Adrenal gland (tissue), 12 donors: ENCODE data around the gene DOK1. TPM values are rescaled to one million over a fixed set of nuclear protein-coding genes. Genes with fewer than 3 reads are reported as not detected.

ENCODE experiments used
- DNase-seq, 7 donors: peaks; one replicate each; pipeline ENCODE4 v3.0.0-alpha.2; 2019 to 2020
- H3K27ac ChIP-seq, 5 donors: fragments of 200-600 bp; sonication (generic) in 4 of 5; 1 replicate in 3 of 5; 2 replicates in 2 of 5; pipeline versions ENCODE4 v1.5.1 to v1.8.0; 2016 to 2020; ENCODE audit warnings: mild to moderate bottlenecking in 1 of 5
- H3K27me3 ChIP-seq: fragments of 200-600 bp; 2 replicates; pipeline ENCODE4 v1.8.0; 2021
- H3K36me3 ChIP-seq, 2 donors: fragments of 200-600 bp; replicated peaks in 1 of 2; 1 replicate in 1 of 2; 2 replicates in 1 of 2; pipeline versions ENCODE4 v1.5.1 to v1.8.0; 2018 to 2022
- H3K4me1 ChIP-seq, 2 donors: fragments of 200-600 bp; replicated peaks in 1 of 2; 1 replicate in 1 of 2; 2 replicates in 1 of 2; pipeline versions ENCODE4 v1.5.1 to v1.8.0; 2018 to 2021
- H3K4me3 ChIP-seq, 4 donors: fragments of 200-600 bp; sonication (generic) in 3 of 4; one replicate each; pipeline ENCODE4 v1.5.1; 2016 to 2018
- H3K9me3 ChIP-seq, 3 donors: fragments of 200-600 bp; sonication (generic) in 1 of 3; replicated peaks in 1 of 3; 1 replicate in 2 of 3; 2 replicates in 1 of 3; pipeline versions ENCODE4 v1.5.1 to v1.8.0; 2016 to 2021
- CTCF ChIP-seq, 6 experiments: fragments of 450-650 bp in 4 of 6; fragments of 200-600 bp in 2 of 6; sonication (generic) in 1 of 6; IDR thresholded peaks; 1 replicate in 5 of 6; 2 replicates in 1 of 6; pipeline versions ENCODE4 v1.5.1 to v1.8.0; 2016 to 2021; ENCODE audit warnings: antibody characterized with exemption in 6 of 6, mild to moderate bottlenecking in 2 of 6, moderate library complexity in 1 of 6
- POLR2A ChIP-seq, 2 donors: fragments of 450-650 bp; IDR thresholded peaks; one replicate each; pipeline ENCODE4 v1.6.1; 2017; ENCODE audit warnings: antibody characterized with exemption in 2 of 2, mild to moderate bottlenecking in 2 of 2, moderate library complexity in 1 of 2
- WGBS, 4 donors: extraction: QIAGEN DNeasy Blood & Tissue Kit in 2 of 4; methylation state at CpG; one replicate each; pipeline versions ENCODE4 v1.1.5 to v1.1.7; 2013 to 2017; 5-methylcytosine and 5-hydroxymethylcytosine counted together
- intact Hi-C, 2 donors: fragments of 100-400 bp; cut with DNase I; formaldehyde crosslinking; loops; one replicate each; pipeline versions ENCODE4 v1.14.1 to v1.15.0; 2022 to 2023
- polyA plus RNA-seq, 3 donors: library from polyadenylated mRNA; stranded (reverse); fragments of 200-250 nt in 2 of 3; fragments of 350-450 nt in 1 of 3; fragmentation: Illumina TruSeq in 1 of 3; extraction: RNeasy Lipid Tissue Mini Kit (QIAGEN cat#74804) in 1 of 3; gene quantifications; one replicate each; pipeline ENCODE4 v1.2.3, GENCODE V29; 2013 to 2014
- total RNA-seq, 9 donors: library from RNA; depleted of rRNA in 4 of 9; stranded (reverse); fragments of >200 nt in 4 of 9; fragments of 120-200 nt in 1 of 9; fragmentation: NEBNext Ultra II Directional in 1 of 9; extraction: Animal tissue kit (Norgen Biotek cat#: 25700) in 1 of 9; gene quantifications; one replicate each; pipeline versions ENCODE4 v1.1.0 to v1.2.4, GENCODE V29; 2013 to 2023
- donor health status: healthy with polysubstance abuse.
- donor health status: Bipolar disorder and iron deficiency.
- donor health status: DM: yes; HTN: yes; CAD: no.
- donor health status: DM: no; HTN: no; CAD: no.
- donor health status: DM: no; HTN: no; CAD: no.
- donor health status: DM: yes; HTN: yes; CAD: no.

The DOK1 gene
- total and polyA plus RNA-seq, 12 donors: 4.0 to 49.6 (median 19.9) TPM

- no peak for TF ChIP-seq POLR2A (IDR thresholded peaks at IDR 0.05)
- no peak for TF ChIP-seq CTCF (IDR thresholded peaks at IDR 0.05)
- H3K4me3 ChIP-seq: no peak overlapping the region
- intact Hi-C loops: loop anchor here in 1 of 2 donors (10.0 kb wide), 1 partner anchor 329 kb away; no protein-coding TSS in a partner anchor
- no peaks in the 10 kb centered on the region for H3K4me1 ChIP-seq
- H3K36me3 ChIP-seq: no peaks in the 10 kb centered on the region
- H3K9me3 ChIP-seq: no peaks in the 10 kb centered on the region
- H3K27me3 ChIP-seq: no peaks in the 10 kb centered on the region
- no peak for DNase-seq
- H3K27ac ChIP-seq: no peak overlapping the region
Observed at GRCh38 chr2:74583504-74583903, 29.0 kb downstream of the DOK1 start.

- Histone ChIP-seq H3K27me3 (no peaks in the 10 kb centered on the region), H3K9me3 (no peaks in the 10 kb centered on the region), H3K4me3 (no peak overlapping the region), H3K36me3 (no peaks in the 10 kb centered on the region), H3K4me1 (no peaks in the 10 kb centered on the region), H3K27ac (no peak overlapping the region)
- intact Hi-C loops: loop anchor here in 1 of 2 donors (10.0 kb wide), 1 partner anchor 329 kb away; no protein-coding TSS in a partner anchor
- 43 to 67% (median 57%) methylated on average over 2 of the region's 2 CpGs for WGBS, 4 donors
- no peak for DNase-seq
- TF ChIP-seq POLR2A (IDR thresholded peaks at IDR 0.05): no peak
- TF ChIP-seq CTCF (IDR thresholded peaks at IDR 0.05): no peak
Observed at GRCh38 chr2:74584088-74584645, 29.6 kb downstream of the DOK1 start.

- Histone ChIP-seq H3K4me1 (no peaks in the 10 kb centered on the region), H3K36me3 (no peaks in the 10 kb centered on the region), H3K27me3 (no peaks in the 10 kb centered on the region), H3K4me3 (no peak overlapping the region), H3K9me3 (no peaks in the 10 kb centered on the region), H3K27ac (no peak overlapping the region)
- WGBS, 4 donors: 53 to 57% (median 54%) methylated on average over 4 of the region's 4 CpGs
- DNase-seq: peak in 3 of 7 donors; percentile 21 to 55 (median 32)
- TF ChIP-seq POLR2A (IDR thresholded peaks at IDR 0.05) (no peak), CTCF (IDR thresholded peaks at IDR 0.05) (no peak)
- intact Hi-C loops: loop anchor here (5.0 to 10.0 kb wide), 2 partner anchors 103 to 331 kb away; partner anchors contain the start of genes CCDC142 (in 2 of the 2) and TTC31 (in 2 of the 2)
Observed at GRCh38 chr2:74585406-74586185, 31.1 kb downstream of the DOK1 start.

- no peaks in the 10 kb centered on the region for H3K4me1 ChIP-seq
- H3K9me3 ChIP-seq: no peaks in the 10 kb centered on the region
- TF ChIP-seq CTCF (IDR thresholded peaks at IDR 0.05) (peak; percentile 55 to 81 (median 74)), POLR2A (IDR thresholded peaks at IDR 0.05) (no peak)
- DNase-seq: peak; percentile 62 to 87 (median 75)
- no peaks in the 10 kb centered on the region for H3K36me3 ChIP-seq
- intact Hi-C loops: loop anchor here (5.0 to 10.0 kb wide), 2 partner anchors 105 to 333 kb away; partner anchors contain the start of genes CCDC142 (in 2 of the 2) and TTC31 (in 2 of the 2)
- 12 to 17% (median 16%) methylated on average over 6 of the region's 6 CpGs for WGBS, 4 donors
- no peaks in the 10 kb centered on the region for H3K27me3 ChIP-seq
- no peak overlapping the region for H3K4me3 ChIP-seq
- no peak overlapping the region for H3K27ac ChIP-seq
Observed at GRCh38 chr2:74587664-74588277, 33.3 kb downstream of the DOK1 start.
